Measurements from ENCODE around the gene LRRK1.

LRRK1 gene

GRCh38 chr15:101078669-101079323, 159.6 kb downstream of the LRRK1 start:
- TF ChIP-seq CTCF (IDR thresholded peaks at IDR 0.05) = no peak

- no peak for TF ChIP-seq CTCF (IDR thresholded peaks at IDR 0.05)
Measured at GRCh38 chr15:101081900-101082299, 162.7 kb downstream of the LRRK1 start.

GRCh38 chr15:101083336-101084045, 164.3 kb downstream of the LRRK1 start:
- TF ChIP-seq CTCF (IDR thresholded peaks at IDR 0.05) = no peak

- TF ChIP-seq CTCF (IDR thresholded peaks at IDR 0.05) = no peak
Measured at GRCh38 chr15:101084801-101085200, 165.6 kb downstream of the LRRK1 start.

GRCh38 chr15:101085311-101085700, 166.1 kb downstream of the LRRK1 start:
- no peak for TF ChIP-seq CTCF (IDR thresholded peaks at IDR 0.05)

GRCh38 chr15:101086394-101087171, 167.4 kb downstream of the LRRK1 start:
- no peak for TF ChIP-seq CTCF (IDR thresholded peaks at IDR 0.05)

- no peak for TF ChIP-seq CTCF (IDR thresholded peaks at IDR 0.05)
Measured at GRCh38 chr15:101087172-101087769, 168.1 kb downstream of the LRRK1 start.
